HEK293 (cell line): ENCODE data around the gene CACNB2.

ENCODE experiments used
- CTCF ChIA-PET: fragments of 350-600 bp; formaldehyde crosslinking; extraction: SDS; loops from one replicate; lab custom pipeline; 2021; ENCODE audit warnings: antibody characterized with exemption; lab: Yijun Ruan, JAX
- POLR2A ChIA-PET: fragments of 300-600 bp; formaldehyde crosslinking; extraction: SDS; loops from one replicate; lab custom pipeline; 2020; ENCODE audit warnings: antibody characterized with exemption, inconsistent platforms; lab: Yijun Ruan, JAX
- H3K27ac ChIP-seq: fragments of 200-500 bp; sonication (Bioruptor generic); 2 replicates; pipeline ENCODE4 v1.5.1; 2014; ENCODE audit warnings: low read depth, low read length, control low read depth, inconsistent platforms; ENCODE audit errors: extremely low read depth
- H3K36me3 ChIP-seq, 2 experiments: fragments of 200-500 bp in 1 of 2; sonication (Bioruptor generic) in 1 of 2; 1 replicate in 1 of 2; 2 replicates in 1 of 2; pipeline ENCODE4 v1.5.1; 2014 to 2017; ENCODE audit warnings: inconsistent platforms in 2 of 2, low read length in 2 of 2; ENCODE audit not compliant: control insufficient read depth in 2 of 2, insufficient read depth in 1 of 2
- H3K4me1 ChIP-seq: fragments of 200-500 bp; sonication (Bioruptor generic); 2 replicates; pipeline ENCODE4 v1.5.1; 2014; ENCODE audit warnings: mild to moderate bottlenecking, low read length, inconsistent platforms; ENCODE audit not compliant: control insufficient read depth, insufficient read depth
- H3K4me3 ChIP-seq: 2 replicates; pipeline ENCODE4 v1.5.1; 2011; ENCODE audit warnings: low read depth, mild to moderate bottlenecking, control low read depth, low read length, moderate library complexity
- H3K9me3 ChIP-seq: fragments of 200-500 bp; sonication (Bioruptor generic); 2 replicates; pipeline ENCODE4 v1.5.1; 2014; ENCODE audit warnings: low read depth, low read length, inconsistent platforms; ENCODE audit not compliant: control insufficient read depth, insufficient read depth
- GLI4 ChIP-seq: fragments of 450-650 bp; formaldehyde crosslinking; IDR thresholded peaks from 2 replicates; pipeline ENCODE4 v1.5.1; 2016; ENCODE audit warnings: missing biosample characterization, missing genetic modification characterization
- KLF7 ChIP-seq: fragments of 450-650 bp; formaldehyde crosslinking; IDR thresholded peaks from 2 replicates; pipeline ENCODE4 v1.5.1; 2016; ENCODE audit warnings: missing biosample characterization, missing genetic modification characterization, borderline replicate concordance
- MEIS1 ChIP-seq: sonication (generic); formaldehyde crosslinking; IDR thresholded peaks from 2 replicates; pipeline ENCODE4 v1.8.1; 2022; ENCODE audit warnings: missing genetic modification reagents, mild to moderate bottlenecking, borderline replicate concordance
- OVOL3 ChIP-seq: fragments of 450-650 bp; formaldehyde crosslinking; IDR thresholded peaks from 2 replicates; pipeline ENCODE4 v1.5.1; 2016; ENCODE audit warnings: missing biosample characterization, missing genetic modification characterization
- SP3 ChIP-seq: fragments of 450-650 bp; formaldehyde crosslinking; IDR thresholded peaks from 2 replicates; pipeline ENCODE4 v1.5.1; 2016; ENCODE audit warnings: missing biosample characterization, missing genetic modification characterization
- SP7 ChIP-seq: fragments of 450-650 bp; formaldehyde crosslinking; IDR thresholded peaks from 2 replicates; pipeline ENCODE4 v1.5.1; 2016; ENCODE audit warnings: missing biosample characterization, missing genetic modification characterization
- ZFP37 ChIP-seq: fragments of 450-650 bp; formaldehyde crosslinking; IDR thresholded peaks from 2 replicates; pipeline ENCODE4 v1.5.1; 2016; ENCODE audit warnings: missing biosample characterization, missing genetic modification characterization
- ZNF112 ChIP-seq: fragments of 450-650 bp; formaldehyde crosslinking; IDR thresholded peaks from 2 replicates; pipeline ENCODE4 v1.5.0; 2017; ENCODE audit warnings: missing biosample characterization, missing genetic modification characterization
- ZNF239 ChIP-seq: fragments of 450-650 bp; formaldehyde crosslinking; IDR thresholded peaks from 2 replicates; pipeline ENCODE4 v1.5.1; 2016; ENCODE audit warnings: missing biosample characterization, missing genetic modification characterization
- ZNF311 ChIP-seq: fragments of 450-650 bp; formaldehyde crosslinking; IDR thresholded peaks from 2 replicates; pipeline ENCODE4 v1.5.1; 2017; ENCODE audit warnings: missing biosample characterization, missing genetic modification characterization, borderline replicate concordance
- ZNF600 ChIP-seq: fragments of 450-650 bp; formaldehyde crosslinking; IDR thresholded peaks from 2 replicates; pipeline ENCODE4 v1.5.1; 2016; ENCODE audit warnings: missing biosample characterization, missing genetic modification characterization
- ZNF621 ChIP-seq: fragments of 450-650 bp; formaldehyde crosslinking; IDR thresholded peaks from 2 replicates; pipeline ENCODE4 v1.5.1; 2017; ENCODE audit warnings: missing biosample characterization, missing genetic modification characterization
- ZNF626 ChIP-seq: fragments of 450-650 bp; sonication (Bioruptor Pico); formaldehyde crosslinking; IDR thresholded peaks from 2 replicates; pipeline ENCODE4 v1.5.1; 2018; ENCODE audit warnings: missing biosample characterization, missing genetic modification characterization, inconsistent platforms
- ZNF660 ChIP-seq: fragments of 450-650 bp; IDR thresholded peaks from 2 replicates; pipeline ENCODE4 v1.5.1; 2018; ENCODE audit warnings: missing biosample characterization, mild to moderate bottlenecking, missing genetic modification characterization
- ZNF677 ChIP-seq: fragments of 450-650 bp; IDR thresholded peaks from 2 replicates; pipeline ENCODE4 v1.5.0; 2018; ENCODE audit warnings: missing biosample characterization, mild to moderate bottlenecking, missing genetic modification characterization, moderate library complexity
- ZNF792 ChIP-seq: fragments of 450-650 bp; formaldehyde crosslinking; IDR thresholded peaks from 2 replicates; pipeline ENCODE4 v1.5.1; 2016; ENCODE audit warnings: missing biosample characterization, missing genetic modification characterization
- TF ChIP-seq, protein P1 (sequence below): fragments of 450-650 bp; formaldehyde crosslinking; conservative IDR thresholded peaks from 2 replicates; pipeline ENCODE4 v1.5.1; 2016; ENCODE audit warnings: low read depth, missing biosample characterization, missing genetic modification characterization
- TF ChIP-seq, protein P2 (sequence below): fragments of 450-650 bp; formaldehyde crosslinking; IDR thresholded peaks from 2 replicates; pipeline ENCODE4 v1.5.1; 2016; ENCODE audit warnings: missing biosample characterization, missing genetic modification characterization
- TF ChIP-seq, protein P3 (sequence below): fragments of 450-650 bp; formaldehyde crosslinking; IDR thresholded peaks from 2 replicates; pipeline ENCODE4 v1.5.1; 2016; ENCODE audit warnings: missing biosample characterization, missing genetic modification characterization
- TF ChIP-seq, protein P4 (sequence below): fragments of 450-650 bp; formaldehyde crosslinking; IDR thresholded peaks from 2 replicates; pipeline ENCODE4 v1.5.1; 2017; ENCODE audit warnings: missing biosample characterization, missing genetic modification characterization

Gene CACNB2

DNA sequence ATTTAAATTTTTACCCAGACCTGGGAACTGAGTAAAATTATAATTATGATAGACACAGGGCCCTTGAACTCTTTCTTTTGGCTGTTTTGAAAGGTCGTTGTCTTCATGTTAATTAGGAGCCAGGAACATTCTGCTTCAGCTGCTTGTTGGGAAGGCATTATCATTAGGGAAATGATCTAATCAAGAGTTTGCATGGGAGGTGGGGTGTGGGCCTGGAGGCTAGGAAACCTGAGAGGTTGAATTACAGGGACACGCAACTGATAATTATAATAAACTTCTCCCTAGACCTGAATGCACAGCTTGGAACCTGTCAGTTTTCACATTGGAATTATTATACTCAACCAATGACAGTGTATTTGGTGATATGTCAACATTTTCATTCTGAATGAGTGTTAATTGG, 237.7 kb downstream of the CACNB2 start:
- Histone ChIP-seq H3K27ac (no peak overlapping the region), H3K4me3 (no peak overlapping the region), H3K9me3 (no peaks in the 10 kb centered on the region), H3K36me3 (no peaks in the 10 kb centered on the region), H3K4me1 (no peaks in the 10 kb centered on the region)
- ChIA-PET POLR2A (no interaction called here), CTCF (no interaction called here)
- peak; percentile 80 for TF ChIP-seq SP7 (tag by site-specific recombination)
- TF ChIP-seq, protein P1, sequence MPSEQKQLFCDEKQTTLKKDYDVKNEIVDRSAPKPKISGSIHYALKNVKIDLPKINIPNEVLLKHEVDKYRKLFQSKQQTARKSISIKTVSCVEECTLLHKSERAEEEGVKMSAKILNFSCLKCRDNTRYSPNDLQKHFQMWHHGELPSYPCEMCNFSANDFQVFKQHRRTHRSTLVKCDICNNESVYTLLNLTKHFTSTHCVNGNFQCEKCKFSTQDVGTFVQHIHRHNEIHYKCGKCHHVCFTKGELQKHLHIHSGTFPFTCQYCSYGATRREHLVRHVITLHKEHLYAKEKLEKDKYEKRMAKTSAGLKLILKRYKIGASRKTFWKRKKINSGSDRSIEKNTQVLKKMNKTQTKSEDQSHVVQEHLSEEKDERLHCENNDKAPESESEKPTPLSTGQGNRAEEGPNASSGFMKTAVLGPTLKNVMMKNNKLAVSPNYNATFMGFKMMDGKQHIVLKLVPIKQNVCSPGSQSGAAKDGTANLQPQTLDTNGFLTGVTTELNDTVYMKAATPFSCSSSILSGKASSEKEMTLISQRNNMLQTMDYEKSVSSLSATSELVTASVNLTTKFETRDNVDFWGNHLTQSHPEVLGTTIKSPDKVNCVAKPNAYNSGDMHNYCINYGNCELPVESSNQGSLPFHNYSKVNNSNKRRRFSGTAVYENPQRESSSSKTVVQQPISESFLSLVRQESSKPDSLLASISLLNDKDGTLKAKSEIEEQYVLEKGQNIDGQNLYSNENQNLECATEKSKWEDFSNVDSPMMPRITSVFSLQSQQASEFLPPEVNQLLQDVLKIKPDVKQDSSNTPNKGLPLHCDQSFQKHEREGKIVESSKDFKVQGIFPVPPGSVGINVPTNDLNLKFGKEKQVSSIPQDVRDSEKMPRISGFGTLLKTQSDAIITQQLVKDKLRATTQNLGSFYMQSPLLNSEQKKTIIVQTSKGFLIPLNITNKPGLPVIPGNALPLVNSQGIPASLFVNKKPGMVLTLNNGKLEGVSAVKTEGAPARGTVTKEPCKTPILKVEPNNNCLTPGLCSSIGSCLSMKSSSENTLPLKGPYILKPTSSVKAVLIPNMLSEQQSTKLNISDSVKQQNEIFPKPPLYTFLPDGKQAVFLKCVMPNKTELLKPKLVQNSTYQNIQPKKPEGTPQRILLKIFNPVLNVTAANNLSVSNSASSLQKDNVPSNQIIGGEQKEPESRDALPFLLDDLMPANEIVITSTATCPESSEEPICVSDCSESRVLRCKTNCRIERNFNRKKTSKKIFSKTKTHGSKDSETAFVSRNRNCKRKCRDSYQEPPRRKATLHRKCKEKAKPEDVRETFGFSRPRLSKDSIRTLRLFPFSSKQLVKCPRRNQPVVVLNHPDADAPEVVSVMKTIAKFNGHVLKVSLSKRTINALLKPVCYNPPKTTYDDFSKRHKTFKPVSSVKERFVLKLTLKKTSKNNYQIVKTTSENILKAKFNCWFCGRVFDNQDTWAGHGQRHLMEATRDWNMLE (tag by site-specific recombination): no peak

DNA sequence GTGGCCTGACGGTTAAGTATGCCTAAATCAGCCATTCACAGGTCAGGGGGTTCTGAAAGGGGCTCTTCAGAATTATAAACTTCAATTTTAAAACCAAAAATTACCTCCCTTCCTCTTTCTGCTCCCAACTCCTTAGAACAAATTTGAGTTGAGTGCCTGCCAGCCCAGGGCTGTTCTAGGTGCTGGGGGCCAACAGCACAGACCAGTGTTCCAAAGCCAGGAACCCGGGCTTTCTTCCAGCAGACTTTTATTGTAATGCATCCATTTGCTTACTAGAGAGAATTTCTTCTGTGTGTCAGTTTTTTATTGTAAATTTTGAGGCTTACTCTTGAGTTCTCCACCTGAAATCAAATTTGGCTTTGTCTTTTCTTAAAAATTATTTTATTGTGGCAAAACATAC, 238.5 kb downstream of the CACNB2 start:
- H3K27ac ChIP-seq: no peak overlapping the region
- H3K36me3 ChIP-seq: no peaks in the 10 kb centered on the region
- H3K9me3 ChIP-seq: no peaks in the 10 kb centered on the region
- ChIA-PET CTCF (no interaction called here), POLR2A (no interaction called here)
- no peak overlapping the region for H3K4me3 ChIP-seq
- no peak for TF ChIP-seq MEIS1 (CRISPR knock-in tag)
- TF ChIP-seq, protein P2, sequence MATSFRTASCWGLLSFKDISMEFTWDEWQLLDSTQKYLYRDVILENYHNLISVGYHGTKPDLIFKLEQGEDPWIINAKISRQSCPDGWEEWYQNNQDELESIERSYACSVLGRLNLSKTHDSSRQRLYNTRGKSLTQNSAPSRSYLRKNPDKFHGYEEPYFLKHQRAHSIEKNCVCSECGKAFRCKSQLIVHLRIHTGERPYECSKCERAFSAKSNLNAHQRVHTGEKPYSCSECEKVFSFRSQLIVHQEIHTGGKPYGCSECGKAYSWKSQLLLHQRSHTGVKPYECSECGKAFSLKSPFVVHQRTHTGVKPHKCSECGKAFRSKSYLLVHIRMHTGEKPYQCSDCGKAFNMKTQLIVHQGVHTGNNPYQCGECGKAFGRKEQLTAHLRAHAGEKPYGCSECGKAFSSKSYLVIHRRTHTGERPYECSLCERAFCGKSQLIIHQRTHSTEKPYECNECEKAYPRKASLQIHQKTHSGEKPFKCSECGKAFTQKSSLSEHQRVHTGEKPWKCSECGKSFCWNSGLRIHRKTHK (tag by site-specific recombination): no peak
- no peak for TF ChIP-seq ZFP37
- TF ChIP-seq ZNF621 (tag by site-specific recombination): no peak
- no peak for TF ChIP-seq ZNF311 (tag by site-specific recombination)
- no peak for TF ChIP-seq ZNF660 (tag by site-specific recombination)
- TF ChIP-seq SP3 (tag by site-specific recombination): no peak
- TF ChIP-seq, protein P3, sequence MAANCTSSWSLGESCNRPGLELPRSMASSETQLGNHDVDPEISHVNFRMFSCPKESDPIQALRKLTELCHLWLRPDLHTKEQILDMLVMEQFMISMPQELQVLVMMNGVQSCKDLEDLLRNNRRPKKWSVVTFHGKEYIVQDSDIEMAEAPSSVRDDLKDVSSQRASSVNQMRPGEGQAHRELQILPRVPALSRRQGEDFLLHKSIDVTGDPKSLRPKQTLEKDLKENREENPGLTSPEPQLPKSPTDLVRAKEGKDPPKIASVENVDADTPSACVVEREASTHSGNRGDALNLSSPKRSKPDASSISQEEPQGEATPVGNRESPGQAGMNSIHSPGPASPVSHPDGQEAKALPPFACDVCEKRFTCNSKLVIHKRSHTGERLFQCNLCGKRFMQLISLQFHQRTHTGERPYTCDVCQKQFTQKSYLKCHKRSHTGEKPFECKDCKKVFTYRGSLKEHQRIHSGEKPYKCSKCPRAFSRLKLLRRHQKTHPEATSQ (tag by site-specific recombination): no peak
- no peak for TF ChIP-seq KLF7 (tag by site-specific recombination)
- no peak for TF ChIP-seq ZNF112
- TF ChIP-seq OVOL3: no peak
- no peak for TF ChIP-seq ZNF792
- no peak for TF ChIP-seq ZNF626 (tag by site-specific recombination)
- TF ChIP-seq ZNF600: no peak
- no peak for TF ChIP-seq ZNF677 (tag by site-specific recombination)
- TF ChIP-seq, protein P4, sequence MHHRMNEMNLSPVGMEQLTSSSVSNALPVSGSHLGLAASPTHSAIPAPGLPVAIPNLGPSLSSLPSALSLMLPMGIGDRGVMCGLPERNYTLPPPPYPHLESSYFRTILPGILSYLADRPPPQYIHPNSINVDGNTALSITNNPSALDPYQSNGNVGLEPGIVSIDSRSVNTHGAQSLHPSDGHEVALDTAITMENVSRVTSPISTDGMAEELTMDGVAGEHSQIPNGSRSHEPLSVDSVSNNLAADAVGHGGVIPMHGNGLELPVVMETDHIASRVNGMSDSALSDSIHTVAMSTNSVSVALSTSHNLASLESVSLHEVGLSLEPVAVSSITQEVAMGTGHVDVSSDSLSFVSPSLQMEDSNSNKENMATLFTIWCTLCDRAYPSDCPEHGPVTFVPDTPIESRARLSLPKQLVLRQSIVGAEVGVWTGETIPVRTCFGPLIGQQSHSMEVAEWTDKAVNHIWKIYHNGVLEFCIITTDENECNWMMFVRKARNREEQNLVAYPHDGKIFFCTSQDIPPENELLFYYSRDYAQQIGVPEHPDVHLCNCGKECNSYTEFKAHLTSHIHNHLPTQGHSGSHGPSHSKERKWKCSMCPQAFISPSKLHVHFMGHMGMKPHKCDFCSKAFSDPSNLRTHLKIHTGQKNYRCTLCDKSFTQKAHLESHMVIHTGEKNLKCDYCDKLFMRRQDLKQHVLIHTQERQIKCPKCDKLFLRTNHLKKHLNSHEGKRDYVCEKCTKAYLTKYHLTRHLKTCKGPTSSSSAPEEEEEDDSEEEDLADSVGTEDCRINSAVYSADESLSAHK (tag by site-specific recombination): no peak
- no peak for TF ChIP-seq GLI4 (tag by site-specific recombination)
- no peak for TF ChIP-seq ZNF239 (tag by site-specific recombination)
- H3K4me1 ChIP-seq: no peaks in the 10 kb centered on the region
